ENCODE measurements around the gene FGFR3. TPM values are rescaled to one million over a fixed set of nuclear protein-coding genes. Genes with fewer than 3 reads are reported as not detected.

FGFR3 gene
- total RNA-seq, 4 donors from 2014 or later: 56.2 to 209 (median 110) TPM

DNA sequence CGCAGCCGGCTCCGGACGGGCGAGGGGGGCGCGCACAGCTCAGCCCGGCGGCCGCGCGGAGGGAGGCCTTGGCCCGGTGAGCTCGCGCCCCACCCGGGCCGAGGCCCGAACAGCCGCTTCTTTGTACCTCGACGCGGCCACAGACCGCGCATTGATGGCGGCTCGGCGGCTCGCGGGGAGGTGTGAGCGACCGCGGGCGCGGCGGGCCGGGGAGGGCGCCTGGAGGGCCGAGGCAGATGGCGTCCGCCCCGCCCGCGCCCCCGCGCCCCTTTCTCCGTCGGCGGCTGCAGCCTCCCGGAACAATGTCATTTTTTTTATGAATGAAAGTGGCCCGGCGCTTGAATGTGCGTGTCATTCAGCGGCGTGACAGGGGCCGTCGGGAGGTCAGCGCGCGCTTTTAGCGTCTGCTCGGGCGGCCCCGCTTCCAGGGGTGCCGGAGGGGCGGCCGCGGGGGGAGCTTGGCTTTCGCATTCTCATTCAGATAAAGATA lies 1.8 kb downstream of the FGFR3 start:
- no peak for DNase-seq
- intact Hi-C loops (cut with DNase I; ENCODE audit: low total_unique reads): no loop called here
- peak overlapping the region; percentile 64 to 87 (median 79) for H3K27ac ChIP-seq
- TF ChIP-seq POLR2AphosphoS5 (IDR thresholded peaks at IDR 0.05) (no peak), EP300 (IDR thresholded peaks at IDR 0.05; ENCODE audit: low read depth) (no peak), POLR2A (IDR thresholded peaks at IDR 0.05) (no peak)
- TF ChIP-seq, protein P1, sequence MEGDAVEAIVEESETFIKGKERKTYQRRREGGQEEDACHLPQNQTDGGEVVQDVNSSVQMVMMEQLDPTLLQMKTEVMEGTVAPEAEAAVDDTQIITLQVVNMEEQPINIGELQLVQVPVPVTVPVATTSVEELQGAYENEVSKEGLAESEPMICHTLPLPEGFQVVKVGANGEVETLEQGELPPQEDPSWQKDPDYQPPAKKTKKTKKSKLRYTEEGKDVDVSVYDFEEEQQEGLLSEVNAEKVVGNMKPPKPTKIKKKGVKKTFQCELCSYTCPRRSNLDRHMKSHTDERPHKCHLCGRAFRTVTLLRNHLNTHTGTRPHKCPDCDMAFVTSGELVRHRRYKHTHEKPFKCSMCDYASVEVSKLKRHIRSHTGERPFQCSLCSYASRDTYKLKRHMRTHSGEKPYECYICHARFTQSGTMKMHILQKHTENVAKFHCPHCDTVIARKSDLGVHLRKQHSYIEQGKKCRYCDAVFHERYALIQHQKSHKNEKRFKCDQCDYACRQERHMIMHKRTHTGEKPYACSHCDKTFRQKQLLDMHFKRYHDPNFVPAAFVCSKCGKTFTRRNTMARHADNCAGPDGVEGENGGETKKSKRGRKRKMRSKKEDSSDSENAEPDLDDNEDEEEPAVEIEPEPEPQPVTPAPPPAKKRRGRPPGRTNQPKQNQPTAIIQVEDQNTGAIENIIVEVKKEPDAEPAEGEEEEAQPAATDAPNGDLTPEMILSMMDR (IDR thresholded peaks at IDR 0.05): no peak
- in situ Hi-C loops (cut with MboI; ENCODE audit: low pct_ligation_motif_present in 1 of 4, low pct_unique_long_range_greater_than_20kb in 1 of 4, low sequenced_read_pairs in 3 of 4): no loop called here
- peaks cover 17 to 45% (median 35%) of the 10 kb centered on the region in 4 donors for H3K4me1 ChIP-seq
- peak overlapping the region; percentile 33 to 71 (median 66) for H3K4me3 ChIP-seq
- H3K36me3 ChIP-seq: no peaks in the 10 kb centered on the region
- H3K27me3 ChIP-seq: peaks cover 51% of the 10 kb centered on the region
- WGBS, 2 donors (ENCODE audit: low coverage in 1 of 2): 2% methylated on average over 48 of the region's 68 CpGs; no CpG with 5 or more reads in 1 of the 2 donors
- H3K9me3 ChIP-seq: no peaks in the 10 kb centered on the region

DNA sequence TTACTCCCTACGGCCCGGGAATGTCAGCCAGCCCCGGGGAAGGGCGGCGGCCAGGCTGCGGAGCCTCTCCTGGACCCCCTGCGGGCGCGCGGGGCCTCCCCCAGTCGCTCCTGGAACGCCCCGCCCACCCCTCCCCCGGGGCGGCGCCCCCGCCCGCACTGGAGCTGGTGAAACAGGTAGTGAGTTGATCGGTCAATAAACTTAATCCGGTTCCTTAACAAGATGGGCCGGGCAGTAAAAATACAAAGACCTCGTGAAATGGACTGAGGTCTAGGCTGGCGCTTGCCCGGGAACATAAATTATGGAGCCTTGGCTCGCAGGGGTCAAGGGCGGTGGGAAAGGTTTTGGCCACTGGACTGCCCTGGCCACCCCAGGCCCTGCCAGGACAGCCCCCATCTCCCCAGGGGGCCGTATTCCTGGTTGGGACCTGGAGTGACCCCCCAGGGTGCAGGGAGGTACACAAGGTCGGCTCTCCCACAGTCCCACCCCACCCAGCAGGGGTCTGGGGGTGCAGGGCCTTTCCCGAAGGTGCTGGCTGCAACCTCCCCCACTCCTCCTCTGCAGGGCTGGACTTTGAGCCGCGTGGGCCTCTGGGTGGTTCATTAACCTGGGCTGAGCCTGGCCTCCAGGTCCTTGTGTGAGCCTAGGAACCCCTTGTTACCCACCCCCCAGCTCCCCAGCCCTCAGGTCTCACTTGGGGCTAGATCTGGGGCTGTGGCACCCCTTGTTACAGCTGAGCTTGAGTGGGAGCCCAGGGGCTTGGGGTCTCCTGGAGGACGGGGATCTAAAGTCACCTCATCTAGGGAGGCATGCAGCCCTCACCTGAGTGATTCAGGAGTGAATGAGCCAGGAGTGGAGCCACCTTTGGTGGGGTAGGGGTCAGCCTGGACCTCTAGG lies 2.5 kb downstream of the FGFR3 start:
- no peaks in the 10 kb centered on the region for H3K9me3 ChIP-seq
- 13% methylated on average over 28 of the region's 32 CpGs; no CpG with 5 or more reads in 1 of the 2 donors for WGBS, 2 donors (ENCODE audit: low coverage in 1 of 2)
- no peak for TF ChIP-seq EP300 (IDR thresholded peaks at IDR 0.05; ENCODE audit: low read depth)
- TF ChIP-seq POLR2A (IDR thresholded peaks at IDR 0.05): no peak
- no peak for TF ChIP-seq POLR2AphosphoS5 (IDR thresholded peaks at IDR 0.05)
- TF ChIP-seq, protein P1 (IDR thresholded peaks at IDR 0.05): no peak
- peaks cover 51% of the 10 kb centered on the region for H3K27me3 ChIP-seq
- H3K4me1 ChIP-seq: peaks cover 17 to 45% (median 35%) of the 10 kb centered on the region in 4 donors
- H3K27ac ChIP-seq: peak overlapping the region; percentile 64 to 87 (median 79)
- no peaks in the 10 kb centered on the region for H3K36me3 ChIP-seq
- intact Hi-C loops (cut with DNase I; ENCODE audit: low total_unique reads) (no loop called here), in situ Hi-C loops (cut with MboI; ENCODE audit: low pct_ligation_motif_present in 1 of 4, low pct_unique_long_range_greater_than_20kb in 1 of 4, low sequenced_read_pairs in 3 of 4) (no loop called here)
- peak; percentile 77 for DNase-seq
- H3K4me3 ChIP-seq: peak overlapping the region; percentile 33 to 71 (median 66)

DNA sequence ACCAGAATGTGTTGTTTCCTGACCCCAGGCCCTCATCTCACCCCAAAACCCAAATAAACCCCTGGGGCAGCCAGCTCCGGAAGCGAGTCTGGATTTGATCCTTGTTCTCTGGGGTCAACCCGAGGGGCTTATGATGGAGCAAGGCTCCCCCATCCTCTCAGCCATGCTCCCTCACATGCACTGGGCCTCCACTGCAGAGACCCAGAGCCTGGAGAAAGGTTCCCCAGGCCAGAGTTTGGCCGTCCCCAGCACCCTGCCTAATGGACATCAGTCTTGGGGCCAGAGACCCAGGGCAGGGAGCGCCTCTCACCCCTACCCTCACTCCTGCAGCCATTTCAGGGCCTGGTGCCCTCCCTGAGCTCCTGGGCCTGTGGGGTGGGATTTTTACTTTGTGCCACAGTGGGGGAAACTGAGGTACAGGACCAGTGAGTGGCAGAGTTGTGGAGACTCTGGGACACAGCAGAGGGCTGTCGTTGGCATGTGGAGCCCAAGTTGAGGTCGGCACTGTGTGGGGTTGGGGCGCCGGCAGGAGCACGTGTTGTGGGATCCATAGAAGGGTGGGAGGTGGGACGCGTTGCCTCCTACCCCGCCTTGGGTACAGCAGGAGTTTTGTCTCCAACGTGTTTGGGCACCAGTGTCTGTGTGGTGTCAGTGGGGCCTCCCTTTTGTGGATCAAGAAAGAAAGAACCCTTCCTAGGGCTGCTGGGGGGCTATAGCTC lies 3.6 kb downstream of the FGFR3 start:
- DNase-seq: no peak
- peaks cover 17 to 45% (median 35%) of the 10 kb centered on the region in 4 donors for H3K4me1 ChIP-seq
- H3K4me3 ChIP-seq: no peak overlapping the region
- in situ Hi-C loops (cut with MboI; ENCODE audit: low pct_ligation_motif_present in 1 of 4, low pct_unique_long_range_greater_than_20kb in 1 of 4, low sequenced_read_pairs in 3 of 4) (no loop called here), intact Hi-C loops (cut with DNase I; ENCODE audit: low total_unique reads) (no loop called here)
- H3K27me3 ChIP-seq: peaks cover 51% of the 10 kb centered on the region
- no peaks in the 10 kb centered on the region for H3K9me3 ChIP-seq
- H3K36me3 ChIP-seq: no peaks in the 10 kb centered on the region
- 80 to 89% methylated on average over 2 to 14 of the region's 14 CpGs for WGBS, 2 donors (ENCODE audit: low coverage in 1 of 2)
- peak overlapping the region; percentile 64 to 87 (median 79) for H3K27ac ChIP-seq
- TF ChIP-seq EP300 (IDR thresholded peaks at IDR 0.05; ENCODE audit: low read depth): no peak
- TF ChIP-seq POLR2AphosphoS5 (IDR thresholded peaks at IDR 0.05): no peak
- TF ChIP-seq, protein P1 (IDR thresholded peaks at IDR 0.05): no peak
- TF ChIP-seq POLR2A (IDR thresholded peaks at IDR 0.05): no peak
